Activated CD4-positive, alpha-beta T cell treated with anti-CD3 and anti-CD28 coated beads, Interleukin-10, Interleukin-2, amounts not matched to agents 100 ng/mL and 50 ng/mL, durations not matched to agents 16 hours and 8 hours (primary cell): ENCODE measurements around the gene SARDH.
"Not testable (repeated sequence)": the region's sequence is repeated elsewhere in the genome, so short reads cannot be mapped to it uniquely, and the experiment has no call there.

ENCODE experiments used
- DNase-seq: peaks from one replicate; pipeline ENCODE4 v3.0.0-alpha.2; 2020

SARDH gene

GRCh38 chr9:133775951-133776905 lies 38.1 kb upstream of the SARDH start:
- DNase-seq = no peak

GRCh38 chr9:133775291-133775690 lies 37.1 kb upstream of the SARDH start:
- DNase-seq = no peak

GRCh38 chr9:133774799-133775198 lies 36.6 kb upstream of the SARDH start:
- DNase-seq = no peak

GRCh38 chr9:133773889-133774655 lies 35.9 kb upstream of the SARDH start:
- no peak for DNase-seq

GRCh38 chr9:133772581-133772980 lies 34.4 kb upstream of the SARDH start:
- DNase-seq = no peak

GRCh38 chr9:133771486-133772482 lies 33.6 kb upstream of the SARDH start:
- DNase-seq = no peak

GRCh38 chr9:133770076-133770777 lies 32.1 kb upstream of the SARDH start:
- no peak for DNase-seq

- no peak for DNase-seq
Measured at GRCh38 chr9:133769511-133770075, 31.4 kb upstream of the SARDH start.

GRCh38 chr9:133768859-133769510 lies 30.8 kb upstream of the SARDH start:
- no peak for DNase-seq

- DNase-seq = no peak
Measured at GRCh38 chr9:133768371-133768858, 30.3 kb upstream of the SARDH start.

- DNase-seq = no peak
Measured at GRCh38 chr9:133767625-133768024, 29.5 kb upstream of the SARDH start.

GRCh38 chr9:133767008-133767407 lies 28.9 kb upstream of the SARDH start:
- DNase-seq = no peak

GRCh38 chr9:133766234-133766633 lies 28.1 kb upstream of the SARDH start:
- DNase-seq = not testable (repeated sequence)

GRCh38 chr9:133763272-133764183 lies 25.4 kb upstream of the SARDH start:
- DNase-seq = no peak

- no peak for DNase-seq
Measured at GRCh38 chr9:133762488-133763271, 24.5 kb upstream of the SARDH start.

- no peak for DNase-seq
Measured at GRCh38 chr9:133761641-133762248, 23.6 kb upstream of the SARDH start.

GRCh38 chr9:133760713-133761290 lies 22.6 kb upstream of the SARDH start:
- DNase-seq = no peak

- no peak for DNase-seq
Measured at GRCh38 chr9:133759946-133760345, 21.8 kb upstream of the SARDH start.
